CD4-positive, alpha-beta T cell treated with Interleukin-21 for 1 hour (primary cell): Measurements from ENCODE around the gene HABP4.
"Not testable (repeated sequence)": the region's sequence is repeated elsewhere in the genome, so short reads cannot be mapped to it uniquely, and the experiment has no call there.

Experiments used
- DNase-seq: peaks from one replicate; pipeline ENCODE4 v3.0.0-alpha.2; 2020

HABP4 gene

DNA sequence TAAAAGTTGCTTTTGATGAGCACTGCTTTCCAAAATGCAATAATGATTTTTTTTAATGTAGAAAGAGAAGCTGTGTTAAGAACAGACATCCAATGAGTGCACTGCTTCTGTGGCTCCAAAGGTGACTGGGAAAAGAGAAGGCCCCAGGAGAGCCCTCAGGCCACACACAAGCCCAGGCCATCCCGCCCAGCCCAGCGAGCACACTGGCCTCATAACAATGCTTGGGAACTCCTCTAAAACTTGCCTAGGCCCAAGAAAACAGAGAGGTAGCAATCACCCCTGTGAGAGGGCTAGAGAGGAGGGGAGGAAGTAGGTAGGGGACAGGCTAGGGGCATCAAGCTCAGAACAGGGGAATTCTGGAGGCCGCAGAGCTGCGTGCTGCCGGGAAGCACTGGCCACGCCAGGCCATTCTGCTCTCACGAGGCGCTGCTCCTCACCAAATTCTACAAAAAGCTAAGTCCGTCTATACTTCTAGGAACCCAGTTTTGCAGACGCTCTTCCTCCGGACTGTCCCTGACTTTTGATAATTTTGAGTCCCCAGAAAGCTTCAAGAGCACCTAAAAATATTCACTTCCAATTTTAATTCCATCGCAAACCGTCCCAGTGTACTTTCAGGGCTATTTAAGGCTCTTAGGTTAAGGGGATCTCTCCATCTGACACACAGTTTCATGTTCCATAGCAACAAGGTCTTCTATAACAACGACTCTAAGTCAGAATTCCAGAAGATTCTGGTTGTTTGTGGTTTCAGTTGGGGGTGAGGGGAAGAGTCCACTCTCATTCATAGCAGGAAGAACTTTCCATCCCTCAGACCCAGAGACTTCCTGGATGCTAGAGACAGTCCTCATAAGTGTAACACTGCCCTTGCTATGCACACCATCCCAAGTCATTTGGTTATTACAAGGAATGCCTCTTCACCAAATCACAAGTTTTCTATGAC, 51.0 kb downstream of the HABP4 start:
- no peak for DNase-seq

DNA sequence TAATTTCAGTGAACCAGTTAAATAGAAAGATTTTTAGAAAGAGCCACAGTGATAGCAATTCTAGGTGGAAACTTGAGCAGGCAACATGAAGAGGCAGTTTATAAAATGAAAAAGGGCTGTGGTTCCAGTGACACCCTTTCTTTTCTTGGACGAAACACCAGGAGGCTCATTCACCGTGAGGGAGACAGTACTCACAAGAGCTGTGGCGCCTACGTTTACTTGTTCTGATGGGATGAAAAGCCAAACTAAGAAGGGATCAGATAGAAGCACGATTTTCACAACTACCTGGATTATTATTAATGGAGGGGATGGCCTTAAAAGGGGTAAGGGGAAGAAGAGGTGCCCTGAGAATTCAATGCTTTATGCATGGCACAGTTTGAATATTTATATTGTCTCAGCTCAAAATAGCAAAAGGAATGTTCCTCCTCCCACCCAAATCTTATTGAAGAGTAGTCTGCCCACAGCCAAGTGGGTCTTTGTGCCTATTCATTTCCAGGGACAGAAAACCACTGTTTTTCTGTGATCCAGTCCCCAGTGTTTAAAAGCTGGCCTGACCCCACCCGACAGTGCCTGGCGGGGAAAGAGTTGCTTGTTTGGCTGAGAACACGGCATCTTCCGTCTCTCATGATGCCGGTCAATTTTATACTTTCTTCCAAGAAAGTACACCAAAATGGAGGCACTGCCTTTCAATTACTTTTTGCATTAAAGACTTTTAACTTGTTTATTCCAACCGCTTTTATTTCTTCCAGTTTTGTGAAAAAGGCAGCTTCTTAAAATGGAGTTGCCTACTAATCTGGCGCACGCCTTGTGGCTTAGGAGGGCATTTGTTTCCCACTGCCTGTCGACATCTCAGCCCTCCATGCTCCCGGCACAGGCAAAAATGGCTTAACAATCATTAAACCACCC, 51.9 kb downstream of the HABP4 start:
- DNase-seq: no peak

DNA sequence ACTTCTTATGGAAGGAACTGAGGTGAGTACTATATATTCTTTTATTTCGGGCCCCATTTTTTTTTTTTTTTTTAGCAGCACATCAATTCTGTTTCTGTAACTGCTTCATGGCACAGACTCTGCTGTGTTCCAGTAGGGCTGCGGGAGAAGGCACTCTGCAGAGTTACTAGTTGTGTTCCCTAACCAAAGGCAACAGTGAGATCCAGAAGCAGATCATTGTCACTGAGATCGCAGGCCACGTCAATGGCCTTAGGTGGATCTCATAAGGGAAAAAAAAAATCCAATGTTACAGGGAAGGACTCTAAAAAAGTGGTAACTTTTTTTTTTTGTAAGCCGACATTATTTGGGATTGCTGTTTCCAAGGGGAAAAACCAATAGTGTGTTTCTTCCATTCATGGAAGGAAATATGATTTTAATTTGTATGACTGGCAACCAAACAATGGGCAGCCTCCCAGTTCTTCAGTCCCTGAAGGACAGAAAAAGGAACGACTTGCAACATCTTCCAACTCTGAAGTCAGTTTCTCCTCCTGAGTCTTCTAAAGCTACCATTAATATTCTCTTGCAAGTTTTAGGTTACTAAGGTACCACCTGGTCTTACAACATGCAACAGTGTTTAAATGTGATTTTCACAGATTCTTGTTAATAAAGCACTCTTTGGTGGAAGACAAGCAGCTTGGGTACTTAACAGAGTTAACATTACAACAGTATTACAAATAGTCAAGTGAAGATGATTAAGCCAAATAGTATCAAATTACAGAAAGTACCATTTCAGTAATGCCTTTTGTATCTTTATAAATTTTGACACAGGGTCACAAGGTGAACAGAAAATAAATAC, 52.8 kb downstream of the HABP4 start:
- DNase-seq: no peak

DNA sequence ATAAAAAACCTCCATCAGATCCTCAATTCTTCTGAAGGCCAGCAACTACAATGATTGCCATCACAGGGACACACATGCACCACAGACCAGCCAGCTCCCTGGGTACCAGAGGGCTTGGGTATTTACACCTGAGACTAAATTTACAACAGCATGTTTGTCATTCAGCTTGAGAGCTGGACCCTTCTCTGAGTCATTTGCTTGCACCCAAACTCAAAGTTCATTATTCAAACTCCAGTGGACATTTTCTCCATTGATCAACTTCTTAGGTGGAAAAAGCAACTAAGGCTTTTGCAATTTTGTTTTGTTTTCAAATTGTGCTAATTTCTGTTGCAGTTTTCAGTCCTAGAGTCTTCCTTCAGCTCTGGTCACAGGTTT, 53.4 kb downstream of the HABP4 start:
- DNase-seq: not testable (repeated sequence)

DNA sequence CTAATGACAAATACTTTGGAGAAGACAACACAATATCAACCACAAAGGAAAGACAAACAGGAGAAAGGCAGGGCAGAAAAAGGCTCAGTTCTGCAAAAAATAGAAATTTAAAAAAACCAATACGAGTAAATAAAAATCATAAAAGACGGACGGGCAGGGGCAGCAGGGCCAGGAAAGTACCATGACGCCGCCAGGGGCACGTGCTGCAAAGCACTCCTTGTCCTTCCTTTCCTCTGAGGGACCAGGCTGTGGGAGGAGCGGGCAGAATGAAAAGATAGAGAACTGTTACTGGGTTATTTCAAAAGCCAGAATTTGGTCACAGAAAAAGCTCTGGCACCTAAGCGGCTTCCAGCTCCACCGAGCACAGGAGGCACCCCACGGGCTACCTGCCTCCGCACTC, 53.9 kb downstream of the HABP4 start:
- DNase-seq: no peak

DNA sequence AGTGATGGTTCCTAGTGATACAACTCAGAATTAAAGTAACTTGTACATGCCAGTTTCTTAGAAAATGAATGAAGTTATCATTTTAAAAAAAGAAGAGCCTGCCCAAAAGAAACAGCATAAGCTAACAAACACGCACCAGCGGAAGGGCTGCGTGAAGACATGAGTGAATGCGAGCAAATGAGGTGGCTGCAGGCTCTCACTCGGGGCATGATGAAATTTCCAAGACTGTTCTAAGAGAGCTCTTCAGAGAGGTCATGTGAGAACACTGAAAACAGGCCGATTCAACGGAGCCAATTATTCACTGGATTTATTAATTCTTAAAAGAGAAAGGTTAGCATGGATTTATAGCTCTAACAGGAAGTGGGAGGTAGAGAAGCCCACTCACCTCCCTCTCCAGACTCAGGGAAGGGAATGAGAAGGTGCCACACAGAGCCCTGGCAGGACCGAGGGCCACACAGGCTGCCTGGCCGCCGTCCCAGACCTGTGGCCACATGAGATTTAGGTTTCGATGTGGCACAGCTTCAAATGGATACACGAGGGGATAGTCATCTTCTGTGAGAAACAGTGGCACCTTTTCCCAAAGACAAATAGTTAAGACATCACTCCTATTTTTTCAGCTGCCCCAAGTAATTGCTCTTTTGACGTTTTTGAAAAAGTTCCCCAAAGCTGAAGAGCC, 55.5 kb downstream of the HABP4 start:
- DNase-seq: no peak

DNA sequence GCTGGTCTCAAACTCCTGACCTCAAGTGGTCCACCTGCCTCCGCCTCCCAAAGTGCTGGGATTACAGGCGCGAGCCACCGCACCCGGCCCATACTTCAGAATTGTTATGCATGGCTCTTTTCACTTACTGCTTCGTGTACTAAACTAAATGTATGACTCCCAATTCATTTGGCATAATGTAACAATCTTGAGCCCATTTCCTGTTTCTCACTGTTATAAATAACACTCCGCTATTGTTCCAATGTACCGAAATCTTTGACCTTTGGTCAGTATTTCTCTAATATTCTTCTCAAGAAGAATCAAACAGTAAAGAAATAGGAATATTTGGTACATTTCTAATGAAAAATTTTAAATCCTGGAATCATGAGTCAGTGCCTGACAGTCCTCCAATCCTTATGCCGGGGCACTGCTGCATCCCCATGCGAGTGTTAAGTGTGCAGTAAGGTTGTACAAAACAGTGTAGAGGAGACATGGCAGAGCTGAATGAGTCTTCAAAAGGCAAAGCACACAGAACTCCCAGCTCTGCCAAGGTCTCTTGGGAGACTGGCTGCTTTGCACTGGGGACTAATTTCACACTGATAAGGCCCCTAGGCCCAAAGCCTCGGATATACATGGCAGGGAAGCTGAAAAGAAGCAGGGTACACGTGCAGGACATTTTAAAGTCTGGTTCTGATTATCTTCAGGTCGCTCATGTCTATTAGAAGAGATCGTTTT, 58.4 kb downstream of the HABP4 start:
- no peak for DNase-seq

DNA sequence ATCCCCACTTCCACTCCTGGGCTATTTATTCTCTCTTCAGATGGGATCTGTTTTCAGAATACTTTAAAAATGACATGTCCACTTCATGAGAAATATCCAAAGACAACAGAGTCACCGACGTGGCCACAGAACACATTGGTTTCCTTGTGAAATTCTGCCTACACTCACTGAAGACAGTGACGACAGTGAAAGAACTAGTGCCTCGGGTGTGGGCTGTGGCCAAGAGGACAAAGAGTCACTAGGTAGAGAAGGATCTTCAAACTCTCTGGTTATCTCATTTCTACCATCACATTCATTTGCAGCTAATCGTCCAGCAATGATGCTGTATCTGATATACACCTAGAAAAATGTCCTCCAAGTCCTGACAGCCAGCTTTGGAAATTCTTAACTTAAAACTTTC, 59.1 kb downstream of the HABP4 start:
- DNase-seq: no peak

DNA sequence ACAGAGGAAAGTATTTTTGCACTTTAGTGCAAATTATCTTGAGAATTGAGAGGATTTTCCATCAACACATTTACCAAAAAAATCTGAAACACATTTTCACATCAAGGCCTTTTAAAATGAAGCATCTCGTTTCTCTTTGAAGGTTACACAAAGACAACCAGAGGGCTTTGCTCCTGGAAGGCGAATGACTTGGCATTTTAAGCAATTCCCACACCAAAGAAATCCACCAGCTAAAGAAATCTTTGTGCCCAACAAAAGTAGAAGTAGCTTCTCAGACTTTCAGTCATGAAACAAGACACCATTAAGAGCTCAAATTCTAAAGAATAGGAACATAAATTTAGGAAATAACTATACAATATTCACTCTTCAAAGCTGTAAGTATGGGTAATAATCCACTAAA, 59.9 kb downstream of the HABP4 start:
- DNase-seq: no peak

DNA sequence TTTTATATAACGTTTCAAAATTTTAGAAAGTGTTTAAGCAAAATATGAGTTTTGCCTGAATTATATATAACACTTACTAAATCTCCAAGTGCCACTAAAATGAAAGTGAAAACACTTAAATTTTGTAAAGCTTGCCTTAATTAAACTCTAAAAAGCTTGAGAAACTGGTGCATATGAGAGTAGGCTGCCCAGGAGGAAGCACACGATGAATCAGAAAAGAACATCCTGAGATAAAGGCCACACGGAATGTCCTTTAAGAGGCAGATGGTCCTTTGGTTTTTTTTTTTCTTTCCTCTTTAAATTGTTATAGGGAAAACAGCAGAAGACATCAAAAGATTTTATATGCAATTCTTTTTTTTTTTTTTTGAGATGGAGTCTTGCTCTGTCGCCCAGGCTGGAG, 60.3 kb downstream of the HABP4 start:
- DNase-seq: no peak

DNA sequence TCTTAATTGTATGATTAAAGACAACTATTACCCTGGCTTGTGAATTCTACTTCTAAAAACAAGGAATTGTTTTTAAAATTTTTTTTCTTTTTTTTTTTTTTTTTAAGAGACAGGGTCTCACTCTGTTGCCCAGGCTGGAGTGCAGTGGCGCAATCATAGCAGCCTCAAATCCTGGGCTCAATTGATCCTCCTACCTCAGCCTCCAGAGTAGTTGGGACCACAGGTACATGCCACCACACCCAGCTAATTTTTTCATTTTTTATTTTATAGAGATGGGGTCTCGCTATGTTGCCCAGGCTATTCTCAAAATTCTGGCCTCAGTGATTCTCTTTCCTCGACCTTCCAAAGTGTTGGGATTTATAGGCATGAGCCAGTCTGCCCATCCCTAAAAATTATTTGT, 62.3 kb downstream of the HABP4 start:
- no peak for DNase-seq

DNA sequence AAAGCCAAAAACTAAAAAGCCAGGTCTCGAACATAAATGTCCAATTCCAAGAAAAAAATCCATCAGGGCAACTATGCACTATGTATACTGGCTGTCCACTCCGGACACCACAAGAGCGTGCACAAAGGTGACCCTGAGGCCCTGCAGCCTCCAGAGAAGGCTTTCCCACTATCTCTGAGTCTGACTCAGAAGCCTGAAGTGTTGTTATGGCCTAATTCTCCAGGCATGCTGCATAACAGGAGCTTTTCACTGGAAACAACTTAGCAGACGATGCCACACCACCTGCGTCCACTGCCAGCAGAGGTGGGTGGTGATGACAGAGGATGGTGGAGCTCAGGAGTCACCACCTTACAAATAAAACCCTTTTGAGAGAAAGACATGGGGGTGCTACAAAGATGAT, 63.7 kb downstream of the HABP4 start:
- DNase-seq: no peak

DNA sequence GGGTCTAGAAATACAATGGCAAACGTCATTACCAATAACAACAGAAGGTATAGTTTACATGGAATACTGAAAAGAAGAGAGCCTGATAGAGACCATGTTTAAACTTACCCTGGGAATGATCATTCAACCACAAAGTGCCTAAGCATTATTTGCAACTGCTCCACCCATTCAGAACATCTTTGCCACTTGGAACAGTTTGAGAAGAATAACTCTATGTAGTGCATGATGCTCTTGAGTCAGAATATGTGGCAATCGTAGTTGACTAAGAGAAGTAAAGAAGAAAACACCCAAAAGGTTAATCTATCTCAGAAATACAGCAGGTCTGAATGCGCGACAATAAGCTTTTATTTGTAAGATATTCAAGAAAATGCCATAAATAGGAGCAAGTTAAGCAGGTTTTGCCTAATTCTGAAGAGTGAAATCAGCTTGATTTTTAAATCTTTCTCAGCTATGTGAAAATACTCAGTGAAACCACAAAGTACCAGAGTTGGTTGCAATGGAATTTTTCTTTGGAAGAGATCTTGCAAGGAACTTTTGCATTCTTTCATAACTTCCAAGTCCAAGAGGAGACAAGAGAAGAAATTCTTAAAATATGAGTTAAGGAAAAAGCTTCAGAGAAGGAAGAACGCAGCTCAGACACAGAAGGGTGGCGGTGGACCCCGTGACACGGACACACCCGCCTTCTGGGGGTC, 64.3 kb downstream of the HABP4 start:
- DNase-seq: no peak

DNA sequence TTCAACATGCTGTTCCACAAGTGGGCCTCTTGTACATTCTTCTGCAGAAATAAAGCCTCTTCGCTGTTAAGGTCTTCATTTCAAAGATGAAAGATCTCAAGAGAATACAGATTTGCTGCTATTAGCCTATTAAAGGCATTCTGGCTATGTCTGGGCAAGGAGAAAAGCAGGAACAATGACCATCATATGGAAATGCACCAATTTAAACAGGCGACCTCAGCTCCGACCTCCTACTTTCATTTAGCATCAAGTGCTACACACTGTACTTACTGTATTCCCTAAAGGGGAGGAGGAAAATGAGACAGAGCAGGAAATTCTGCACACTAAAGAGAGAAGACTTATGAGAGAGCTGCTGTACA, 64.8 kb downstream of the HABP4 start:
- DNase-seq: no peak

DNA sequence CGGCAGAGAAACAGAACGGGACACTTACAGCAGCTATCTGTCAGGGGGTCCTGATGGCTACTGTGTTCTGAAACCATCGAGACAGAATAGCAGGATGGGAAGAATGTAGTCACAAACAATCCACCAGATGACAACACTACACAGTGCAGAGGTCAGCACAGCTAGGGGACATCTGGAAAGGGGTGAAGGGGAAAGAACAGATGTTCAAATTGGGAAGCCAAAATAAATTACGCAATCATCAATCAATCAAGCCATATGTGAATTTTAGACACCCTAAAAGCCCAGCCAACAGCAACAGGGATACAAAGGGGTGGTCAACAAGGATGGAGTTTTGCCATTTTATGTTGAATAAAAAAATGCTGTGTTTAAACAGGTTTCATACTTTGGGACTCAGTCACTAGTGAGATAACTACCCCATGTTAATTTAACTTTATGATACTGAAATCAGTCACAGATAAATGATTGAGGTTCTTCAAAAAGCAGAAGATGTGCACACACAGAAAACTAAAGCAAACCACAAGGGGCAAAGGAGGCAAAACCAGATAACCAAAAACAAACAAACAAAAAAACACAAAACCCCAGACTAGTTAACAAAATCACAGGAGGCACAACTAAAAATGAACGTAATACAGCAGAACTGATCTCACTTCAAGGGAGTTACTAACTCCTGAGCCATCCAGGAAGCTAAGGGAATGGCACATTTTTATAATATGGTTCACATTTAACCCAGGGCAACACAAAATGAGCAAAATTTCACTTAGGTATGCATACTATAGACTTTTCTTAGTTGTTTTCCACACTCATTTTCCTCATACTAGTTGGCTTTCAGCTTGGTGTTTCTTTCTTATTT, 65.9 kb downstream of the HABP4 start:
- DNase-seq: no peak

DNA sequence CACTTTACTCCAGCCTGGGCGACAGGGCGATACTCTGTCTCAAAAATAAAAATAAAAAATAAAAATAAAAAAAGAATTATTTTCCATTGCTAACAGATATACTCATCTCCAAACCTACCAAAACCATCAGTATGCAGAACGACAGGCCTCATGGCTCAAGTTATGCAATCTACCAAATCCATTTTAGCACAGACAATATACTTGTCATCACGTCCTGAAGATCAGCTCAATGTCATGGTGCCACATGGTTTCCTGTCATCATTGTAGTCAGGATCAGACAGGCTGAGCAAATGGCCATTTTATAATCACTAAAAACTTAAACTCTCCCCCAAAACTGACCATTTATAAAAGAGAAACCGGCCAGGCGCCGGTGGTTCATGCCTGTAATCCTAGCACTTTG, 69.1 kb downstream of the HABP4 start:
- DNase-seq: no peak

DNA sequence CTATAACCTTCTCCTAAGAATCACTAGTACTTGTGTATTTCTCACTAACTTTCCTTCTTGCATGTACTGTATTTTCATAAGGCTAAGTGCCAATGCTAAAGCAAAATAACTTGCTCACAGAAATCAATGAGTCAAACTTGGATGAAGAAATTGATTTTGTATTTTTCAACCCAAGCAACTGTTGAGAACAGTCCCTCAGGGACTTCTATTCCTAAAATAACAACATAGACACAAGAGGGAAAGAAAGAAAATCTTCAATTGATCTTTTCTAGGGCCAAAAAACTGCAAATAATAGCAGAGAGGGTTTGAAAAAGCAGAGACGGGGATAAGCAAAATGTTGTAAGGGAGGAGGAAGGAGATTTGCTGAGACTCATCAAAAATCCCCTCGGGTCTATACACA, 69.8 kb downstream of the HABP4 start:
- no peak for DNase-seq

DNA sequence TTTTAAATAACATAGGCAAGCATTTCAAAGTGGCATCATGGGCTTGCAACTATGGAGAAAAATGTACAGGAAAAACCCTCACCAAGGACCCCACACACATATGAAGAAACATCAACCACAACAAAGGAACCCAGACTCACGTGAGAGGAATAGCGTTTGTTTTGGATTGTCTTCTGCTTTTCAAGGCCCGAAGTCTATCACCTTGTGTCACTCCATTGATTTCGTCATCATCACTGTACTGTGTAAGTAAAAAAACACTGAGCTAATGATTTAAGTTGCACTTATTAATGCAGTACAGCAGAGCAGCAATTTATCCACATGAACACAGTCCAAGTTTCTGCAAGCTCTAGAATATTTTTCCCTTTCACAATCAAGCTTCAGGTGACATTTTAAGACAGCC, 72.4 kb downstream of the HABP4 start:
- peak; percentile 5 for DNase-seq

DNA sequence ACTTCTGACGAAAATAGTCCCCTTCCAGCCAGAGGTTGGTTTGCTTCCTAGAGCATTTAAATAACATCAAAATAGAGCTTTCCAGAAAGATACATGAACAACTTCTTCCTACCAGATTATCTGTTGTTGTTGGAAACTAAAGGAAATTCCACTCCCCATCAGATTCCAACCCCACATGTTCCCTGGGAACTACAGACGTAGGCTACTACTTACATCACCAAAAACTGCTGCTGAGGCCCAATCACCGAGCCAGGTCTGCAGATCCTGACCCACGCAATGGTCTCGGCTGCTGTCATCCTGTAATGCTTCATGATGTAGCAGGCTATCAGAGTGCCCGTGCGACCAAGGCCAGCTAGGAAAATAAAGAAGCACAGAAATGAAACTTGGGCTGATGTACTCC, 73.4 kb downstream of the HABP4 start:
- DNase-seq: no peak

DNA sequence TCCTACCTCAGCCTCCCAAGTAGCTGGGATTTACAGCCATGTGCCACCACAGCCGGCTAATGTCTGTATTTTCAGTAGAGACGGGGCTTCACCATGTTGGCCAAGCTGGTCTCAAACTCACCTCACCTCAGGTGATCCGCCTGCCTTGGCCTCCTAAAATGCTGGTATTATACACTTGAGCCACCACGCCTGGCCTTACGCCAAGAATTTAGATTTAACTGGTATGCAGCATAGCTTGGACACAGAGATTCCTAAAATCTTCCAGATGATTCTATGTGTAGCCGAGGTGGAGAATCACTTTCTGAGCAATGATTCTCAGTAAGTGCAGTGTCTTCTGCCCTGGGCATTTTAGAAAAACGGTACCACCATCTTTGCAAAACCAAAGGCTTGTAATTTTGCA, 74.1 kb downstream of the HABP4 start:
- no peak for DNase-seq
